Stomach (tissue), 9 donors: ENCODE data around the gene GH2. TPM values are rescaled to one million over a fixed set of nuclear protein-coding genes. Genes with fewer than 3 reads are reported as not detected.
"Not testable (repeated sequence)": the region's sequence is repeated elsewhere in the genome, so short reads cannot be mapped to it uniquely, and the experiment has no call there.

Experiments
- DNase-seq, 2 donors: peaks; one replicate each; pipeline versions ENCODE4 v3.0.0 to v3.0.0-alpha.2; 2013 to 2019
- H3K27ac ChIP-seq, 5 donors: fragments of 200-600 bp in 4 of 5; sonication (generic) in 4 of 5; one replicate each; pipeline ENCODE4 v1.5.1; 2013 to 2019; ENCODE audit warnings: mild to moderate bottlenecking in 1 of 5, moderate library complexity in 1 of 5
- H3K27me3 ChIP-seq, 3 donors: fragments of 200-600 bp; sonication (generic); one replicate each; pipeline ENCODE4 v1.5.1; 2017 to 2019; ENCODE audit warnings: mixed run types in 1 of 3
- H3K36me3 ChIP-seq, 4 donors: fragments of 200-600 bp; sonication (generic); 1 replicate in 3 of 4; 2 replicates in 1 of 4; pipeline ENCODE4 v1.5.1; 2016 to 2019
- H3K4me1 ChIP-seq, 4 donors: fragments of 200-600 bp; sonication (generic); one replicate each; pipeline ENCODE4 v1.5.1; 2016 to 2019
- H3K4me3 ChIP-seq, 4 donors: fragments of 200-600 bp; sonication (generic) in 3 of 4; one replicate each; pipeline ENCODE4 v1.5.1; 2016 to 2019; ENCODE audit warnings: mild to moderate bottlenecking in 1 of 4
- H3K9me3 ChIP-seq, 4 donors: fragments of 200-600 bp; sonication (generic); one replicate each; pipeline ENCODE4 v1.5.1; 2016 to 2019
- CTCF ChIP-seq, 7 experiments: fragments of 450-650 bp in 4 of 7; fragments of 200-600 bp in 3 of 7; sonication (generic) in 3 of 7; IDR thresholded peaks; one replicate each; pipeline ENCODE4 v1.5.1; 2016 to 2019; ENCODE audit warnings: antibody characterized with exemption in 7 of 7, control low read depth in 2 of 7, mild to moderate bottlenecking in 1 of 7
- EP300 ChIP-seq: sonication (generic); formaldehyde crosslinking; IDR thresholded peaks from one replicate; pipeline ENCODE4 v1.6.1; 2017; ENCODE audit warnings: antibody characterized with exemption
- POLR2A ChIP-seq, 4 donors: fragments of 450-650 bp; IDR thresholded peaks; one replicate each; pipeline ENCODE4 v1.6.1; 2016; ENCODE audit warnings: antibody characterized with exemption in 4 of 4, control low read depth in 2 of 4, mild to moderate bottlenecking in 1 of 4, moderate library complexity in 1 of 4
- POLR2AphosphoS5 ChIP-seq, 3 donors: sonication (generic); formaldehyde crosslinking; IDR thresholded peaks; one replicate each; pipeline ENCODE4 v1.6.1; 2016; ENCODE audit warnings: antibody characterized with exemption in 3 of 3
- WGBS, 5 donors: extraction: QIAGEN DNeasy Blood & Tissue Kit in 3 of 5; methylation state at CpG; one replicate each; pipeline versions ENCODE4 v1.1.5 to v1.1.7; 2013 to 2018; 5-methylcytosine and 5-hydroxymethylcytosine counted together
- intact Hi-C: fragments of 100-400 bp; cut with DNase I; formaldehyde crosslinking; loops from one replicate; pipeline ENCODE4 v1.15.1; 2023; ENCODE audit warnings: low total_unique reads
- polyA plus RNA-seq, 3 donors: library from polyadenylated mRNA; stranded (reverse); fragments of 200-250 nt; gene quantifications; one replicate each; pipeline ENCODE4 v1.2.3, GENCODE V29; 2013
- total RNA-seq, 5 donors: library from RNA; depleted of rRNA; stranded (reverse); fragments of >200 nt; gene quantifications; one replicate each; pipeline versions ENCODE4 v1.1.0 to v1.2.3, GENCODE V29; 2014 to 2016
- donor health status: healthy with polysubstance abuse.
- donor health status: Bipolar disorder and iron deficiency.
- donor health status: healthy.

GH2 gene
- total and polyA plus RNA-seq, 8 donors: not detected

DNA sequence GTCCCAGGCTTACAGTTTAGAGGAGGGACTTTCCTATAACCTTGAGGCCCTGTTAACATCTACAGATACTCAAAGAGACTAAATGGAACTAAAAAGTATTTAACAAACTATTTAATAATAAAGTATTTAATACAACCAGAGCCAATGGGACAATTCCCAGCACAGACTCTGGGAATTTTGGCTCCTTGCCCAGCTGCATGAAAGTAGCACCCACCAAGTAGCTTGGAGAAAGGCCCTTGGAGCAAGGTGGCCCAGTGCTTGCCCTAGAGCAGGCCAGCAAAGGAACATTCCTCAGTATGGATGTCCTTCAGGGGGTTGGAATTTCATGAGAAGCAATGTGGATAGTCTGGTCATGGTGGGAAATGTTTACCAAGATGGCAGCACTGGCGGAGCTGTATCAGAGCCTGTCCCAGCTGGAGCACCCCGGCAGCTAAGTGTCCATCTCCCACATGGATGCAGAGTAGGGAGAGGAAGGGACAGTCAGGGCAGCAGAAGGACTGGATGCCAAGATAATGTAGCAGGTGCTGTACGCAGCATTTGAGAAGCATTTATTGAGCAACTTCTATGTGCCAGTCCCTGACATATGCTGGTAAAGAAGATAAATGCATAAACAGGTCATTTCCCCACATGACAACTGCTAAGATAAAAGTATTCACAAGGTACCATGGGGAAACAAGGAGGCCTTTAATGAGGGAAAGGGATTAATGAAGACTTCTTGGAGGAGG, 34.1 kb downstream of the GH2 start:
- no peaks in the 10 kb centered on the region for H3K36me3 ChIP-seq
- intact Hi-C loops: no loop called here
- no peak overlapping the region for H3K27ac ChIP-seq
- TF ChIP-seq CTCF (IDR thresholded peaks at IDR 0.05) (no peak), POLR2A (IDR thresholded peaks at IDR 0.05) (no peak), POLR2AphosphoS5 (IDR thresholded peaks at IDR 0.05) (no peak), EP300 (no peak)
- no peak overlapping the region for H3K4me3 ChIP-seq
- DNase-seq: no peak
- H3K9me3 ChIP-seq: no peaks in the 10 kb centered on the region
- no peaks in the 10 kb centered on the region for H3K27me3 ChIP-seq
- H3K4me1 ChIP-seq: peaks cover 6 to 25% (median 13%) of the 10 kb centered on the region in 4 donors
- 79 to 98% (median 86%) methylated on average over 3 of the region's 3 CpGs for WGBS, 5 donors

- H3K4me3 ChIP-seq: no peak overlapping the region
- TF ChIP-seq POLR2AphosphoS5 (IDR thresholded peaks at IDR 0.05): no peak
- TF ChIP-seq CTCF (IDR thresholded peaks at IDR 0.05): no peak
- no peak for TF ChIP-seq POLR2A (IDR thresholded peaks at IDR 0.05)
- TF ChIP-seq EP300: no peak
- H3K4me1 ChIP-seq: peaks cover 19 to 38% (median 27%) of the 10 kb centered on the region in 4 donors
- H3K9me3 ChIP-seq: no peaks in the 10 kb centered on the region
- 26 to 90% (median 56%) methylated on average over 1 of the region's 1 CpG for WGBS, 5 donors
- H3K36me3 ChIP-seq: no peaks in the 10 kb centered on the region
- no peak overlapping the region for H3K27ac ChIP-seq
- no peaks in the 10 kb centered on the region for H3K27me3 ChIP-seq
- intact Hi-C loops: no loop called here
- no peak for DNase-seq
Observed at GRCh38 chr17:63845509-63845908, 36.2 kb downstream of the GH2 start.

GRCh38 chr17:63843910-63844677, 37.6 kb downstream of the GH2 start:
- Histone ChIP-seq H3K27me3 (no peaks in the 10 kb centered on the region), H3K27ac (peak overlapping the region in 4 of 5 donors; percentile 89 to 97 (median 96)), H3K4me1 (peaks cover 33 to 49% (median 39%) of the 10 kb centered on the region in 4 donors), H3K4me3 (peak overlapping the region in 3 of 4 donors; percentile 85 to 95 (median 94)), H3K36me3 (no peaks in the 10 kb centered on the region), H3K9me3 (no peaks in the 10 kb centered on the region)
- intact Hi-C loops: no loop called here
- no peak for DNase-seq
- WGBS, 5 donors: 67 to 77% (median 74%) methylated on average over 9 of the region's 9 CpGs
- TF ChIP-seq EP300 (no peak), POLR2AphosphoS5 (IDR thresholded peaks at IDR 0.05) (no peak), CTCF (IDR thresholded peaks at IDR 0.05) (no peak), POLR2A (IDR thresholded peaks at IDR 0.05) (no peak)

DNA sequence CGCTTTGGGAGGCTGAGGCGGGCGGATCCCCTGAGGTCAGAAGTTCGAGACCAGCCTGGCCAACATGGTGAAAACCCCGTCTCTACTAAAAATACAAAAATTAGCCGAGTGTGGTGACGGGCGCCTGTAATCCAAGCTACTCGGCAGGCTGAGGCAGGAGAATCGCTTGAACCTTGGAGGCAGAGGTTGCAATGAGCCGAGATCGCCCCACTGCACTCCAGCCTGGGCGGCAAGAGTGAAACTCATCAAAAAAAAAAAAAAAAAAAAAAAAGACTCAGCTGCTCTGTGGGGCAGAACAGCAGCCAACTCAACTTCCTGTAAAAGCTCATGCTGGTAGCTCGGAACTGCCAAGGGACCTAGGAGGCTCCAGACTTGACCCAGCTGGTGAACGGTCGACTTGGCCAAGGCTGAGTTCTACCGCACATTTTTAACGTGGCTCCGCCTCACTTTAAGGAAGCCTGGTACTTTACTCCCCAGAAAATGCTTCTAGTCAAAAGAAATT, 38.3 kb downstream of the GH2 start:
- H3K9me3 ChIP-seq, H3K27me3 ChIP-seq, intact Hi-C loops, H3K36me3 ChIP-seq: not testable (repeated sequence)
- Histone ChIP-seq H3K4me3 (peak overlapping the region; percentile 85 to 95 (median 94)), H3K4me1 (peaks cover 39 to 49% (median 41%) of the 10 kb centered on the region in 4 donors), H3K27ac (peak overlapping the region; percentile 89 to 97 (median 95))
- DNase-seq: peak; percentile 41 to 73
- 4 to 6% (median 5%) methylated on average over 19 of the region's 19 CpGs for WGBS, 5 donors
